Measurements from ENCODE around the gene ZNF682. TPM values are rescaled to one million over a fixed set of nuclear protein-coding genes. Genes with fewer than 3 reads are reported as not detected.
"Not testable (repeated sequence)": the region's sequence is repeated elsewhere in the genome, so short reads cannot be mapped to it uniquely, and the experiment has no call there.

The ZNF682 gene
- total RNA-seq, 4 donors from 2014 or later, result 1.6 to 5.9 (median 3.8) TPM

DNA sequence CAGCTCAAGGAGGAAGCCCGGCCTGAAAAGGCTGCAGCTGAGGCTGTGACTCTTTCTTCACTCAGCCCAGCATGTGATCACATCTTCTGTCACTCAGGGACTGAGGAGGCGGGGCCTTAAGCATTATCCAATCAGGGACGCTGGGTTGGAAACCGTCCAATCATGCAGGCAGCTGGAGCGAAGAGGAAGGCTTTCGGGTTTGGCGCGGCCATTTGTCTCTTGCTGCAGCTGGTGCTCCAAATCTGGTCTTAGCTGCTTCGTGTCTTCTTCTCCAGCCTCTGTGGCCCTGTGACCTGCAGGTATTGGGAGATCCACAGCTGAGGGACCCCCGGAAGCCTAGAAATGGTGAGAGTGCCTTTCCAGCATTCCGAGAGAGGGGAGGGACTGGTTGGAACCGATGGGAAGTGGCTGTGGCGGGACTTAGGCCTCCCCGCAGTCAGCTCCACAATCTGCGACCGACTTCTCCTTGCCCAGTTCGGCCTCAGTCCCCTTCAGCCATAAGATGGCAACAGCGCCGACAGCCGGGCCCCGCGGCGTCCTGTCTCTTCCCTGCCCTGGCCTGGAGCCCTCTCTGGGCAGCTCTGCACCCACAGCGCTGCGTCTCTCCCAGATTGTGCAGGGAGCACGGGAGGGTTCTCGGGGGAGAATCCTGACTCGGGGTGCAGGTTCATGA, 38.6 kb upstream of the ZNF682 start, which contains the start of gene ZNF90:
Gene ZNF90, plus strand, starts transcription at position 210 of the 673 bp plus-strand sequence. Its CDS starts 133 bp downstream, at position 343.
- WGBS, 2 donors (ENCODE audit: low coverage in 1 of 2), result 0% methylated on average over 1 of the region's 28 CpGs
- TF ChIP-seq POLR2AphosphoS5 (IDR thresholded peaks at IDR 0.05) (peak; percentile 50), POLR2A (IDR thresholded peaks at IDR 0.05) (no peak)
- no peaks in the 10 kb centered on the region for H3K9me3 ChIP-seq
- peaks cover 0 to 18% (median 0%) of the 10 kb centered on the region in 3 donors for H3K4me1 ChIP-seq
- peak; percentile 99 for ATAC-seq
- H3K27me3 ChIP-seq, result no peaks in the 10 kb centered on the region
- no peaks in the 10 kb centered on the region for H3K36me3 ChIP-seq
- H3K27ac ChIP-seq, result peak within 1 kb of the TSS in 3 of 4 donors; percentile 46 to 75 (median 67)
- H3K4me3 ChIP-seq, result peak within 1 kb of the TSS; percentile 45 to 55

GRCh38 chr19:20072936-20073335, 33.6 kb upstream of the ZNF682 start:
- ATAC-seq, result no peak
- 81 to 88% methylated on average over 4 to 5 of the region's 5 CpGs for WGBS, 2 donors (ENCODE audit: low coverage in 1 of 2)
- Histone ChIP-seq H3K9me3 (no peaks in the 10 kb centered on the region), H3K4me3 (no peak overlapping the region), H3K4me1 (peaks cover 0 to under 1% (median 0%) of the 10 kb centered on the region in 3 donors), H3K36me3 (no peaks in the 10 kb centered on the region), H3K27me3 (peaks cover 10% of the 10 kb centered on the region), H3K27ac (no peak overlapping the region)
- TF ChIP-seq EP300 (IDR thresholded peaks at IDR 0.05) (no peak), CTCF (IDR thresholded peaks at IDR 0.05) (no peak), POLR2A (IDR thresholded peaks at IDR 0.05) (no peak), POLR2AphosphoS5 (IDR thresholded peaks at IDR 0.05) (no peak)

DNA sequence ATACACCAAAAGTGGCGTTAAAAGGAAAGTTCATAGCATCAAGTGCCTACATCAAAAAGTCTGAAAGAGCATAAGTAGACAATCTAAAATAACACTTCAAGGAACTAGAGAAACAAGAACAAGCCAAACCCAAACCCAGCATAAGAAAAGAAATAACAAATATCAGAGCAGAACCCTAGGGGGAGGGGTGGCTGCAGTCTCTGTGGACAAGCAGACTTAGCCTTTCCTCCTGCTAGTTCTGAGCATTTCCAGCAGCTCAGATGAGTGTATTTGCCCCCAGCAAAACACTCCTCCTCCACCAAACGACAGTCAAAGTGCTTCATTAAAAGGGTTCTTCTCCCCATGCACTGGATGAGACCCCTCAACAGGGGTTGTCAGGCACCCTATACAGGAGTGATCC, 31.4 kb upstream of the ZNF682 start:
- Histone ChIP-seq H3K9me3 (no peaks in the 10 kb centered on the region), H3K27ac (no peak overlapping the region), H3K27me3 (peaks cover 25% of the 10 kb centered on the region), H3K4me3 (no peak overlapping the region), H3K36me3 (no peaks in the 10 kb centered on the region), H3K4me1 (no peaks in the 10 kb centered on the region)
- no peak for TF ChIP-seq POLR2AphosphoS5 (IDR thresholded peaks at IDR 0.05)
- TF ChIP-seq POLR2A (IDR thresholded peaks at IDR 0.05), result no peak
- no peak for TF ChIP-seq CTCF (IDR thresholded peaks at IDR 0.05)
- TF ChIP-seq EP300 (IDR thresholded peaks at IDR 0.05), result no peak
- no peak for ATAC-seq
- WGBS, 2 donors (ENCODE audit: low coverage in 1 of 2), result 60 to 71% methylated on average over 2 of the region's 2 CpGs

- not testable (repeated sequence) for H3K36me3 ChIP-seq, H3K4me3 ChIP-seq, H3K9me3 ChIP-seq, H3K4me1 ChIP-seq, ATAC-seq, H3K27ac ChIP-seq
- 28 to 29% methylated on average over 5 to 7 of the region's 7 CpGs for WGBS, 2 donors (ENCODE audit: low coverage in 1 of 2)
- H3K27me3 ChIP-seq, result peaks cover 25% of the 10 kb centered on the region
Measured at GRCh38 chr19:20068559-20068958, 29.3 kb upstream of the ZNF682 start.

GRCh38 chr19:20067943-20068342, 28.6 kb upstream of the ZNF682 start:
- Histone ChIP-seq H3K4me3 (no peak overlapping the region), H3K36me3 (no peaks in the 10 kb centered on the region), H3K27me3 (peaks cover 25% of the 10 kb centered on the region), H3K4me1 (no peaks in the 10 kb centered on the region), H3K27ac (no peak overlapping the region), H3K9me3 (no peaks in the 10 kb centered on the region)
- 5 to 15% methylated on average over 9 of the region's 9 CpGs for WGBS, 2 donors (ENCODE audit: low coverage in 1 of 2)
- ATAC-seq, result no peak
- no peak for TF ChIP-seq EP300 (IDR thresholded peaks at IDR 0.05)
- no peak for TF ChIP-seq CTCF (IDR thresholded peaks at IDR 0.05)
- no peak for TF ChIP-seq POLR2AphosphoS5 (IDR thresholded peaks at IDR 0.05)
- TF ChIP-seq POLR2A (IDR thresholded peaks at IDR 0.05), result no peak

GRCh38 chr19:20066861-20067260, 27.6 kb upstream of the ZNF682 start:
- H3K9me3 ChIP-seq, result no peaks in the 10 kb centered on the region
- H3K4me3 ChIP-seq, result no peak overlapping the region
- ATAC-seq, result no peak
- H3K27me3 ChIP-seq, result peaks cover 25% of the 10 kb centered on the region
- TF ChIP-seq POLR2AphosphoS5 (IDR thresholded peaks at IDR 0.05), result no peak
- TF ChIP-seq CTCF (IDR thresholded peaks at IDR 0.05), result no peak
- no peak for TF ChIP-seq POLR2A (IDR thresholded peaks at IDR 0.05)
- no peaks in the 10 kb centered on the region for H3K4me1 ChIP-seq
- no peak overlapping the region for H3K27ac ChIP-seq
- no peaks in the 10 kb centered on the region for H3K36me3 ChIP-seq
- WGBS, 2 donors (ENCODE audit: low coverage in 1 of 2), result 60 to 63% methylated on average over 3 of the region's 3 CpGs
